Activated T-helper 17 cell treated with anti-CD3 and anti-CD28 coated beads, Interleukin-2, amount 50 U/mL, for 72 hours (primary cell): ENCODE results near the gene IQCF2. TPM values are rescaled to one million over a fixed set of nuclear protein-coding genes. Genes with fewer than 3 reads are reported as not detected.
A peak's percentile ranks its signal among the peaks of the same experiment; 100 is the strongest.
"Not testable (repeated sequence)": the region's sequence is repeated elsewhere in the genome, so short reads cannot be mapped to it uniquely, and the experiment has no call there.

Experiments
- ATAC-seq: fragments of 150-1000 bp; cut with Tn5 transposase; replicated peaks from 2 replicates; pipeline ENCODE4 v1.10.0; 2021; ENCODE audit warnings: mild to moderate bottlenecking, moderate library complexity
- H3K27ac Mint-ChIP-seq: one replicate; pipeline ENCODE4 v1.8.0; 2022; ENCODE audit warnings: mixed read lengths
- H3K27me3 Mint-ChIP-seq: one replicate; pipeline ENCODE4 v1.8.0; 2022; ENCODE audit warnings: mixed read lengths
- H3K36me3 Mint-ChIP-seq: one replicate; pipeline ENCODE4 v1.8.0; 2022; ENCODE audit warnings: low read depth, mild to moderate bottlenecking, mixed read lengths
- H3K4me1 Mint-ChIP-seq: one replicate; pipeline ENCODE4 v1.8.0; 2022; ENCODE audit warnings: mixed read lengths
- H3K4me3 Mint-ChIP-seq: one replicate; pipeline ENCODE4 v1.8.0; 2022; ENCODE audit warnings: mild to moderate bottlenecking, mixed read lengths
- H3K9me3 Mint-ChIP-seq: one replicate; pipeline ENCODE4 v1.8.0; 2022; ENCODE audit warnings: mixed read lengths
- total RNA-seq, 2 donors: library from RNA; stranded (reverse); gene quantifications; one replicate each; pipeline ENCODE4 v1.2.3, GENCODE V29; 2022

The IQCF2 gene
- not detected for total RNA-seq

DNA sequence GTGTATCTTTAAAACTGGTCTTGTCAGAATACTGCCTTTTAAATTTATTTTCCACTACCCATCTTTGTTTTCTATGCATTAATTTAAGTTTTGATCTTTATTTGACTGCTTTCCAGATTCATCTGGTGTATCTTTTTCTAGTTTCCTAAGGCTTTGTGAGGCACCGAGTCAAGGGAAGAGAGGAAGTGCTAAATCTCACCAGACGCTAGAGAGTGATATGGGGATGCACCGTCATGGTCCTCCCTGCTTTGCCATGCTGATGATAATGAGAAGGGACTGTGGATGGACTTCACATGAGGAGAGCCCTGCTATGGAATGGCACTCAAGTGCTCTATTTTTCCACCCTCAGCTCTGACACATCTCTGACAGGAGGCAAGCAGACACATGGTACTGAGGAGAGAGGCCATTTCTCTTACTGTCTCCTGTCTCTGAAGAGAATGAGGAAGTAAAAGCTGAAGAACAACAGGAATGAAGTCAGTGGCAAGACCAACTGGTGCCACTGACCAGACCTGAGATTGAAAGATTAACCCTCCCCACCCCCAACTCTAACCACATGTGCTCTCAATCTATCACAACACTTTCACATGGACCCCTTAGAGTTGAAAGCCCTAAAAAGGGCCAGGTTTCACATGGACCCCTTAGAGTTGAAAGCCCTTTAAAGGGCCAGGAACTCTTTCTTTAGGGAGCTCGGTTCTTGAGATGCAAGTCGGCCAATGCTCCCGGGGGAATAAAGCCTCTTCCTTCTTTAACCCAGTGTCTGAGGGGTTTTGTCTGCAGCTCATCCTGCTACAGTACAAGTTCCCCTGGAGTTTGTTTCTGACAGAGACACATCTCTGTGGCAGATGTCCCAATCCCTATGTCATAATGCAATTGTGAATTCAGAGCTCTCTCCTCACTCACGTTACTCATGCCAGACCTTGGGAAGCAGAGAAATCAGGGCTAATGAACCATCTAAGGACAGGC, at the start of gene IQCF2:
IQCF2 (plus strand) TSS at position 913 of the 963 bp plus-strand sequence. CDS start 52 bp downstream, outside the sequence.
- H3K4me3 Mint-ChIP-seq = no peak within 1 kb of the TSS
- no peaks in the 10 kb centered on the region for H3K36me3 Mint-ChIP-seq
- no peak for ATAC-seq
- no peaks in the 10 kb centered on the region for H3K9me3 Mint-ChIP-seq
- no peaks in the 10 kb centered on the region for H3K4me1 Mint-ChIP-seq
- peaks cover 9% of the 10 kb centered on the region for H3K27me3 Mint-ChIP-seq
- no peak within 1 kb of the TSS for H3K27ac Mint-ChIP-seq

GRCh38 chr3:51813539-51813938, 47.9 kb upstream of the IQCF2 start:
- ATAC-seq = no peak
- Mint-ChIP-seq H3K27ac (no peak overlapping the region), H3K27me3 (peaks cover 5% of the 10 kb centered on the region), H3K36me3 (no peaks in the 10 kb centered on the region), H3K4me3 (no peak overlapping the region), H3K9me3 (no peaks in the 10 kb centered on the region), H3K4me1 (peaks cover 12% of the 10 kb centered on the region)

GRCh38 chr3:51814034-51814433, 47.4 kb upstream of the IQCF2 start:
- Mint-ChIP-seq H3K9me3 (no peaks in the 10 kb centered on the region), H3K4me1 (peaks cover 8% of the 10 kb centered on the region), H3K27ac (no peak overlapping the region), H3K4me3 (no peak overlapping the region), H3K36me3 (no peaks in the 10 kb centered on the region), H3K27me3 (peaks cover 5% of the 10 kb centered on the region)
- no peak for ATAC-seq

DNA sequence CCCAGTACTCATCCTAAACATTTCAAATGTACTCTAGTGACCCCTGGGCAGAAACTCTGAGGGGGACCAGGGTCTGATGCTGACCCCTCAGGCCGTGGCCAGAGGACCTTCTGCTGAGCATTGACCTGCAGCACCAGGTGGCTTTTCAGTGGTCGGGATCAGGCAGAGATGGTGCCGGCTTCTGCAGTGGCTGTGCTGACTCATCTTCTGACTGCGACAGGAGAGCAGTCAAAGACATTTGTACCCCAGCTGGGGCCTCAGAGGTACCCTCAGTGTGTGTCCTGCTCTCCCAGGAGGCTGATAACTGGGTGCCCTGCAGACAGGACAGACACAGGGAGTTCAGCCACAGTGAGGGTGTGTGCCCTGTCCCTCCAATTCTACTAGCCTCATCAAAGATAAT, 45.8 kb upstream of the IQCF2 start:
- H3K27ac Mint-ChIP-seq = no peak overlapping the region
- peaks cover 6% of the 10 kb centered on the region for H3K4me1 Mint-ChIP-seq
- peaks cover 10% of the 10 kb centered on the region for H3K27me3 Mint-ChIP-seq
- ATAC-seq = no peak
- H3K9me3 Mint-ChIP-seq = no peaks in the 10 kb centered on the region
- H3K4me3 Mint-ChIP-seq = no peak overlapping the region
- no peaks in the 10 kb centered on the region for H3K36me3 Mint-ChIP-seq

GRCh38 chr3:51816723-51817122, 44.7 kb upstream of the IQCF2 start:
- Mint-ChIP-seq H3K36me3 (no peaks in the 10 kb centered on the region), H3K27ac (no peak overlapping the region), H3K4me1 (peaks cover 5% of the 10 kb centered on the region), H3K4me3 (no peak overlapping the region), H3K27me3 (peaks cover 12% of the 10 kb centered on the region), H3K9me3 (peaks cover 2% of the 10 kb centered on the region)
- ATAC-seq = no peak

- Mint-ChIP-seq H3K9me3 (peaks cover 4% of the 10 kb centered on the region), H3K27me3 (peaks cover 14% of the 10 kb centered on the region), H3K27ac (no peak overlapping the region), H3K4me1 (peaks cover 5% of the 10 kb centered on the region), H3K36me3 (no peaks in the 10 kb centered on the region), H3K4me3 (no peak overlapping the region)
- peak; percentile 68 for ATAC-seq
These were observed 44.0 kb upstream of the IQCF2 start for GRCh38 chr3:51817375-51817774.

- Mint-ChIP-seq H3K4me1 (peaks cover 5% of the 10 kb centered on the region), H3K4me3 (no peak overlapping the region), H3K9me3 (peaks cover 4% of the 10 kb centered on the region), H3K36me3 (no peaks in the 10 kb centered on the region), H3K27ac (no peak overlapping the region), H3K27me3 (peaks cover 20% of the 10 kb centered on the region)
- ATAC-seq = no peak
These were observed 42.3 kb upstream of the IQCF2 start for GRCh38 chr3:51819151-51819550.

DNA sequence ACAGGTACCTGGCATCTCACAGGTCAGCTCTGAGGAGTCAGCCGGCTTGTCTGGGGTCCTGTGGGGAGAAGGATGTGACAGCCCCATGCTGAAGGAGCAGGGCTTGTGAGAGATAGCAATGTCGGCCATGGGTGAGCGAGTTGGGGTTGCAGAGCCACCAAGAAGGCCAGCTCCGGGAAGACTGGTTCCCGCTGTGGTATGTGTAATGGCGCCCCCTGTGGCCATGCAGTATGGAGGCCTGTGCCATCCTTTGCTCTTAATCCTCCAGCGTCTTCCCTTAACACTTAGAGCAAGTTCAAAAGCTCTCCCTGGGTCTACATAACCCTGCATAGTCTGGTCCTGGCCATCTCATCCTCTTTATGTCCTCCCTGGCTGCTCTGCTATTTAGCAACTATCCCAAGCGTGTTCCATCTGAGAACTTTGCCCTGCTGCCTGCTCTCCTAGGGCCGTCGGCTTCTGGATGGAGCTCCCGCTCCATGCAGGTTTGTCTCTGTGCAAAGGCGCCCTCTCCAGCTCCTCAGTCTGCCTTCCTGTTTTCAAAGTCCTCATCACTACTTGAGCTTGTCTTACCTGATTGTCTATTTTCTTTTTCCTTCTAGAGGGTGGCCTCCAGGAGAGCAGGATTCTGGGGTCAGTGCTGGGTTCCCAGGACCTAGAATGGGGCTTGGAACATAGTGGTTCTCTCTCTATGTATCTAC, 41.6 kb upstream of the IQCF2 start:
- H3K9me3 Mint-ChIP-seq = peaks cover 4% of the 10 kb centered on the region
- no peak overlapping the region for H3K4me3 Mint-ChIP-seq
- H3K36me3 Mint-ChIP-seq = no peaks in the 10 kb centered on the region
- no peak overlapping the region for H3K27ac Mint-ChIP-seq
- peaks cover 20% of the 10 kb centered on the region for H3K27me3 Mint-ChIP-seq
- H3K4me1 Mint-ChIP-seq = peaks cover 5% of the 10 kb centered on the region
- no peak for ATAC-seq

DNA sequence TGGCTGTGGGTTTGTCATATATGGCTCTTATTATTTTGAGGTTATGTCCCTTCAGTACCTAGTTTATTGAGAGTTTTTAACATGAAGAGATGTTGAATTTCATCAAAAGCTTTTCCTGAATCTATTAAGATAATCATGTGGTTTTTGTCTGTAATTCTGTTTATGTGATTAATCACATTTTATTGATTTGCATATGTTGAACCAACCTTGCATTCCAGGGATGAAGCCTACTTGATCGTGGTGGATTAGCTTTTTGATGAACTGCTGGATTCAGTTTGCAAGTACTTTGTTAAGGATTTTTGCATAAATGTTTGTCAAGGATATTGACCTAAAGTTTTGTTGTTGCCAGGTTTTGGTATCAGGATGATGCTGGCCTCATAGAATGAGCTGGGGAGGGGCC, 33.1 kb upstream of the IQCF2 start:
- Mint-ChIP-seq H3K36me3 (no peaks in the 10 kb centered on the region), H3K9me3 (peaks cover 14% of the 10 kb centered on the region), H3K4me1 (no peaks in the 10 kb centered on the region), H3K27me3 (no peaks in the 10 kb centered on the region), H3K4me3 (no peak overlapping the region), H3K27ac (no peak overlapping the region)
- ATAC-seq = no peak

- peaks cover 14% of the 10 kb centered on the region for H3K9me3 Mint-ChIP-seq
- H3K4me3 Mint-ChIP-seq = no peak overlapping the region
- ATAC-seq = no peak
- peaks cover 13% of the 10 kb centered on the region for H3K27me3 Mint-ChIP-seq
- no peak overlapping the region for H3K27ac Mint-ChIP-seq
- no peaks in the 10 kb centered on the region for H3K4me1 Mint-ChIP-seq
- no peaks in the 10 kb centered on the region for H3K36me3 Mint-ChIP-seq
These were observed 31.1 kb upstream of the IQCF2 start for GRCh38 chr3:51830345-51830744.

DNA sequence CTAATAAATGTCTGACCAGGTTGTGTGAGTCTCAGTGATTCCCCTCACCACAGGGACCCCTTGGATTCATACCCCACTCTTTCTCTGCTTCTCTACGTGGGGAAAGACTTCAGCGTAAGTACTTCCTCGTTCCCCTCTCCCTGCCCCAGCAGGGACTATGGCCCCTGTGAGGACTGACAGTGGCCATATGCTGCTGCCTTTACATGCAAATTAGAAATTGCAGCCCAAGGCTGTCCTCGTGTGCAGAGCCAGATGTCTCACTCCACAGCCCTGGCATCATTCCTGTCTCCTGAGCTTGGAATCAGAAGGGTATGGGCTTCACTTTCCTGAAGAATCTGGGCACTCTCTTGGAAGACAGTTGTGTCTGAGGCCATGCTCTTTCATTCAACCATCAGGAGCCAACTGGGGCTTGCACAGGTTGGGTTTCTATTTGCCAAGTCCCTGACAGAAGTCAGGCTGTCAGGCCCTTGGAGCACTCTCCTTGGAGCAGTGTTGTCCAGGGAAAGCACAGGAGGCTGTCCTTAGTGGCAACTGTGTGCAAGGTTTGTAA, 30.5 kb upstream of the IQCF2 start:
- Mint-ChIP-seq H3K4me3 (no peak overlapping the region), H3K9me3 (peaks cover 14% of the 10 kb centered on the region), H3K27me3 (peaks cover 13% of the 10 kb centered on the region), H3K4me1 (no peaks in the 10 kb centered on the region), H3K27ac (no peak overlapping the region), H3K36me3 (no peaks in the 10 kb centered on the region)
- no peak for ATAC-seq

GRCh38 chr3:51836606-51837005, 24.8 kb upstream of the IQCF2 start:
- no peak overlapping the region for H3K27ac Mint-ChIP-seq
- H3K4me3 Mint-ChIP-seq = no peak overlapping the region
- no peaks in the 10 kb centered on the region for H3K9me3 Mint-ChIP-seq
- no peaks in the 10 kb centered on the region for H3K36me3 Mint-ChIP-seq
- no peak for ATAC-seq
- H3K27me3 Mint-ChIP-seq = peaks cover 19% of the 10 kb centered on the region
- no peaks in the 10 kb centered on the region for H3K4me1 Mint-ChIP-seq

DNA sequence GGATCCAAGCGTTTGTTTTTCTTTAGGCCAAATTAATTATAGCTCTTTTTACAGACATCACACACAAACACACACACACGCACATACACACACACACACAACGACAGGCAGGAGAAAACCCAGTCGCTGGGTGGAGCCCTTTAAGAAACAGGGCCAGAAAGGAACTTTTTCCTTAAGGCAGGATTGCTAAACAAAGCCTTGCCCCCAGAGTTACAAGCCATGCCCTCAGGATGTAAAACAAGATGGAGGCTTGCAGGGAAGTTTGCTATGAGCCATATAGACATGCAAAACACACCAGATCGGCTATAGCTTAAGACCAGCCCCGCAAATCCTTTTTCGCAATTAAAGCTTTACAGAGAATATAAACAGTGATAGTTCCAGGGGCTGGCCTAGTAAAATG, 16.3 kb upstream of the IQCF2 start:
- no peak for ATAC-seq
- Mint-ChIP-seq H3K9me3 (no peaks in the 10 kb centered on the region), H3K27ac (no peak overlapping the region), H3K27me3 (peaks cover 27% of the 10 kb centered on the region), H3K36me3 (no peaks in the 10 kb centered on the region), H3K4me1 (no peaks in the 10 kb centered on the region), H3K4me3 (no peak overlapping the region)

DNA sequence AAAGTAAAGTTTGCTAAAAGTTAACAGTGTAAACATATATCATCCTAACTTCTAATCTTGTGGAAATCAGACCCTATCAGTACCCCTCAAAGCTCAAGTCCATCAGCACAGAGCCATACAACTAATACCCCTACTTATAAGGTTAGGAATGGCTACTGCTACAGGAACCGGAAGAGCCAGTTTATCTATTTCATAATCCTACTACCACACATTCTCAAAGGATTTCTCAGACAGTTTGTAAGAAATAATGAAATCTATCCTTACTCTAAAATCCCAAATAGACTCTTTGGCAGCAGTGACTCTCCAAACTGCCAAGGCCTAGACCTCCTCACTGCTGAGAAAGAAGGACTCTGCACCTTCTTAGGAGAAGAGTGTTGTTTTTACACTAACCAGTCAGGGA, 6.0 kb upstream of the IQCF2 start:
- H3K4me1 Mint-ChIP-seq = not testable (repeated sequence)

DNA sequence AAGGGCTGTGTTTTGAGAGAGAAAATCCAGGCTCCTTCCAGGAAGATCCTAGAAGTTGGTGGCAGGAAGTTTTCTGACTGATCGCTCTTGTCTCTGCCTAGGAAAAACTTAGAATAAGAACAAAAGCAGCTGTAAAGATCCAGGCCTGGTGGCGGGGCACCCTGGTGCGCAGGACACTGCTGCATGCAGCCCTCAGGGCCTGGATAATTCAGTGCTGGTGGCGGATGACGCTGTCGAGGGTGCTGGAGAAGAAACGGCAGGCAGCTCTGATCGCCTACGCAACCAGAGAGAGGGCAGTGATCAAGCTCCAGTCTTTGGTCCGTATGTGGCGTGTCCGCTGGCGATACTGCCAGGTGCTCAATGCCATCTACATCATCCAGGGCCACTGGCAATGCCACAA, 1.5 kb downstream of the IQCF2 start:
- no peaks in the 10 kb centered on the region for H3K4me1 Mint-ChIP-seq
- H3K27me3 Mint-ChIP-seq = peaks cover 10% of the 10 kb centered on the region
- no peak overlapping the region for H3K27ac Mint-ChIP-seq
- no peak overlapping the region for H3K4me3 Mint-ChIP-seq
- H3K36me3 Mint-ChIP-seq = no peaks in the 10 kb centered on the region
- H3K9me3 Mint-ChIP-seq = no peaks in the 10 kb centered on the region
- no peak for ATAC-seq

More for the DNA sequence above, 6.0 kb upstream of the IQCF2 start:
- H3K27me3 Mint-ChIP-seq, ATAC-seq, H3K27ac Mint-ChIP-seq, H3K36me3 Mint-ChIP-seq, H3K4me3 Mint-ChIP-seq, H3K9me3 Mint-ChIP-seq: not testable (repeated sequence)
